Transverse colon (tissue), 4 donors: ENCODE data around the gene ZDHHC14. TPM values are rescaled to one million over a fixed set of nuclear protein-coding genes. Genes with fewer than 3 reads are reported as not detected.

Experiments used
- DNase-seq: peaks from one replicate; pipeline ENCODE4 v3.0.0-alpha.2; 2019
- H3K27ac ChIP-seq, 4 donors: fragments of 200-600 bp; sonication (generic); 2 replicates each; pipeline ENCODE4 v1.5.1; 2016 to 2018; ENCODE audit warnings: inconsistent platforms in 4 of 4
- H3K27me3 ChIP-seq: fragments of 200-600 bp; sonication (generic); 2 replicates; pipeline ENCODE4 v1.5.1; 2017; ENCODE audit warnings: inconsistent platforms
- H3K36me3 ChIP-seq, 4 donors: fragments of 200-600 bp; sonication (generic); 2 replicates each; pipeline ENCODE4 v1.5.1; 2017 to 2019; ENCODE audit warnings: inconsistent platforms in 4 of 4
- H3K4me1 ChIP-seq, 4 donors: fragments of 200-600 bp; sonication (generic); 2 replicates each; pipeline ENCODE4 v1.5.1; 2017 to 2020; ENCODE audit warnings: inconsistent platforms in 4 of 4
- H3K4me3 ChIP-seq, 4 donors: fragments of 200-600 bp; sonication (generic); 1 replicate in 1 of 4; 2 replicates in 3 of 4; pipeline versions ENCODE4 v1.5.1 to v1.6.1; 2017 to 2019; ENCODE audit warnings: inconsistent platforms in 4 of 4
- H3K9me3 ChIP-seq, 2 donors: fragments of 200-600 bp; sonication (generic); 2 replicates each; pipeline ENCODE4 v1.5.1; 2017 to 2019; ENCODE audit warnings: inconsistent platforms in 2 of 2
- EP300 ChIP-seq: sonication (generic); formaldehyde crosslinking; IDR thresholded peaks from one replicate; pipeline ENCODE4 v1.6.1; 2017; ENCODE audit warnings: antibody characterized with exemption, low read depth
- POLR2A ChIP-seq: fragments of 450-650 bp; IDR thresholded peaks from one replicate; pipeline ENCODE4 v1.6.1; 2016; ENCODE audit warnings: antibody characterized with exemption, mild to moderate bottlenecking, moderate library complexity
- POLR2AphosphoS5 ChIP-seq, 3 donors: sonication (generic); formaldehyde crosslinking; IDR thresholded peaks; one replicate each; pipeline ENCODE4 v1.6.1; 2016; ENCODE audit warnings: antibody characterized with exemption in 3 of 3
- WGBS, 2 donors: methylation state at CpG; one replicate each; pipeline ENCODE4 v1.1.5; 2018; ENCODE audit warnings: low coverage in 1 of 2; 5-methylcytosine and 5-hydroxymethylcytosine counted together
- in situ Hi-C, 4 donors: fragments of 200-750 bp; cut with MboI; loops; one replicate each; pipeline versions ENCODE4 v1.15.0 to v1.15.1; 2017; ENCODE audit warnings: low sequenced_read_pairs in 3 of 4, low pct_ligation_motif_present in 1 of 4, low pct_unique_long_range_greater_than_20kb in 1 of 4
- intact Hi-C: fragments of 100-400 bp; cut with DNase I; formaldehyde crosslinking; loops from one replicate; pipeline ENCODE4 v1.15.1; 2023; ENCODE audit warnings: low total_unique reads
- total RNA-seq, 4 donors: library from RNA; depleted of rRNA; stranded (reverse); fragments of >200 nt; gene quantifications; one replicate each; pipeline ENCODE4 v1.1.0, GENCODE V29; 2016
- TF ChIP-seq, protein P1 (sequence below), 5 experiments: fragments of 200-600 bp in 3 of 5; fragments of 450-650 bp in 2 of 5; sonication (generic) in 3 of 5; IDR thresholded peaks; 1 replicate in 2 of 5; 2 replicates in 3 of 5; pipeline ENCODE4 v1.5.1; 2016 to 2017; ENCODE audit warnings: antibody characterized with exemption in 5 of 5, inconsistent platforms in 3 of 5, mild to moderate bottlenecking in 2 of 5, moderate library complexity in 1 of 5

Gene ZDHHC14
- total RNA-seq, 4 donors from 2014 or later = 10.2 to 16.5 (median 12.5) TPM

DNA sequence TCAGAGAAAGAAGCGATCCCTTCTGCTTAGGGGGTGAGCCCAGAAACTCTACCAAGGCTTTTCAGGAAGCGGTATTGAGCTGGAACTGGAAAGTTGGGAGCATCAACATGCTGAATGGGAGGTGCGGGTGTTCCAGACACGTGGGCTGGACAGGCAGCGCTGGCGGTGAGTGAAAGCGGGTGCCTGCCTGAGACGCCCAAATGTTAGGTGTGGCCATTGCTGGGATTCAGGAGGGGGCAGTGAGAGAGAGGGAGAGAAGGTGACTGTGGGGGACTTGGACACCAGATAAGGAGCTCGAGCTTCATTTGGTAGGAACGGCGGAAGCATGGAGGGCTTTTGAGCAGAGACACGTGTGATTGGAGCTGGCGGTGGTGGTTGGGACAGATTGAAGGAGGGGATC is 157.7 kb downstream of the ZDHHC14 start:
- no peak overlapping the region for H3K4me3 ChIP-seq
- H3K4me1 ChIP-seq = peaks cover 7 to 40% (median 19%) of the 10 kb centered on the region in 4 donors
- DNase-seq = no peak
- H3K9me3 ChIP-seq = no peaks in the 10 kb centered on the region
- H3K27me3 ChIP-seq = no peaks in the 10 kb centered on the region
- intact Hi-C loops (no loop called here), in situ Hi-C loops (no loop called here)
- peak overlapping the region in 1 of 4 donors; percentile 40 for H3K27ac ChIP-seq
- TF ChIP-seq EP300 = no peak
- TF ChIP-seq POLR2A = no peak
- no peak for TF ChIP-seq POLR2AphosphoS5 (IDR thresholded peaks at IDR 0.05)
- TF ChIP-seq, protein P1, sequence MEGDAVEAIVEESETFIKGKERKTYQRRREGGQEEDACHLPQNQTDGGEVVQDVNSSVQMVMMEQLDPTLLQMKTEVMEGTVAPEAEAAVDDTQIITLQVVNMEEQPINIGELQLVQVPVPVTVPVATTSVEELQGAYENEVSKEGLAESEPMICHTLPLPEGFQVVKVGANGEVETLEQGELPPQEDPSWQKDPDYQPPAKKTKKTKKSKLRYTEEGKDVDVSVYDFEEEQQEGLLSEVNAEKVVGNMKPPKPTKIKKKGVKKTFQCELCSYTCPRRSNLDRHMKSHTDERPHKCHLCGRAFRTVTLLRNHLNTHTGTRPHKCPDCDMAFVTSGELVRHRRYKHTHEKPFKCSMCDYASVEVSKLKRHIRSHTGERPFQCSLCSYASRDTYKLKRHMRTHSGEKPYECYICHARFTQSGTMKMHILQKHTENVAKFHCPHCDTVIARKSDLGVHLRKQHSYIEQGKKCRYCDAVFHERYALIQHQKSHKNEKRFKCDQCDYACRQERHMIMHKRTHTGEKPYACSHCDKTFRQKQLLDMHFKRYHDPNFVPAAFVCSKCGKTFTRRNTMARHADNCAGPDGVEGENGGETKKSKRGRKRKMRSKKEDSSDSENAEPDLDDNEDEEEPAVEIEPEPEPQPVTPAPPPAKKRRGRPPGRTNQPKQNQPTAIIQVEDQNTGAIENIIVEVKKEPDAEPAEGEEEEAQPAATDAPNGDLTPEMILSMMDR (IDR thresholded peaks at IDR 0.05) = no peak
- no peaks in the 10 kb centered on the region for H3K36me3 ChIP-seq
- 94 to 96% methylated on average over 6 to 13 of the region's 13 CpGs for WGBS, 2 donors

GRCh38 chr6:157539421-157539822 is 158.4 kb downstream of the ZDHHC14 start:
- H3K27ac ChIP-seq = peak overlapping the region in 3 of 4 donors; percentile 20 to 47 (median 32)
- H3K27me3 ChIP-seq = no peaks in the 10 kb centered on the region
- DNase-seq = no peak
- 41 to 58% methylated on average over 2 to 10 of the region's 10 CpGs for WGBS, 2 donors
- intact Hi-C loops = no loop called here
- H3K9me3 ChIP-seq = no peaks in the 10 kb centered on the region
- peaks cover 7 to 40% (median 19%) of the 10 kb centered on the region in 4 donors for H3K4me1 ChIP-seq
- in situ Hi-C loops = no loop called here
- H3K36me3 ChIP-seq = no peaks in the 10 kb centered on the region
- TF ChIP-seq POLR2AphosphoS5 (IDR thresholded peaks at IDR 0.05) = no peak
- TF ChIP-seq EP300 = no peak
- no peak for TF ChIP-seq POLR2A
- TF ChIP-seq, protein P1 (IDR thresholded peaks at IDR 0.05) = no peak
- no peak overlapping the region for H3K4me3 ChIP-seq

GRCh38 chr6:157539900-157540752 is 159.1 kb downstream of the ZDHHC14 start:
- H3K27me3 ChIP-seq = no peaks in the 10 kb centered on the region
- TF ChIP-seq EP300 (no peak), POLR2A (no peak), POLR2AphosphoS5 (IDR thresholded peaks at IDR 0.05) (no peak)
- TF ChIP-seq, protein P1 (IDR thresholded peaks at IDR 0.05) = no peak
- H3K4me3 ChIP-seq = no peak overlapping the region
- peaks cover 7 to 36% (median 18%) of the 10 kb centered on the region in 4 donors for H3K4me1 ChIP-seq
- no peaks in the 10 kb centered on the region for H3K36me3 ChIP-seq
- H3K9me3 ChIP-seq = no peaks in the 10 kb centered on the region
- in situ Hi-C loops = no loop called here
- peak overlapping the region in 3 of 4 donors; percentile 20 to 47 (median 32) for H3K27ac ChIP-seq
- WGBS, 2 donors = 72 to 73% methylated on average over 2 to 16 of the region's 16 CpGs
- intact Hi-C loops = no loop called here
- DNase-seq = peak; percentile 55

DNA sequence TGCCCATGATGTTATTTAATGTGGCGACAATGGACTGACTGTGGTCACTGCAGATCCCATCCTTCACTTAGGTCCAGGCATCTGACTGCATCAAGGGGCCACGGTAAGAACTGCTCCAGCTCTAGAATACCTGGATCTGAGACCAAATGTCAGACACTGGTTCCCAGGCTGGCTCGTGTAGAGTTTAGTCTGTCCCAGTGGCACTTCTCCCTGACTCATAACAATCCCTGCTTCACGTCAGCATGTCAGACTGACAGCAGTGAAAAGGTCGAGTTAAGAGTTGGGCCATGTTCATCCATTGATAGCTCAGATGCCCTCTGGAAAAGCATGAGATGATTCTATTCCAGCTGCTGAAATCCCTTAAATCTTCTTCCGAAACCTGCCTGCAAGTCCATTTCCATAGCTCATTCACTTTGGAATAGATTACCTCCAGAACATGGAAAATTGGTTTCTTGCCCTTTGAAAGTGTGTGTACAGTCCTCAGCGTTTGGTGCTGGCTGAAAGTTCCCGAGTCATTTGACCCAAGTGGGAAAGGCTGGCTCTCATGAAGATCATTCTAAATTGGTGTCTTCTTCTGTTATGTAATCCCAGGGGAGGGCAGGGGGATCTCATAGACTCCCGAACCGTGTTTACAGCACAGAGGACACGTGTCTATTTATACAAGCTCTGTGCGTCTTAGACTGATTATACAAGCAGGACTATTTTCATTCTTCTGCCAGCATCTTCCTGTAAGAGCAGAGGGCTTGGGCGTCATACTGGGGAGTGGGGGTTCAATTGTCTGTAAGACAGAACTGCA is 160.8 kb downstream of the ZDHHC14 start:
- Histone ChIP-seq H3K27ac (peak overlapping the region in 2 of 4 donors; percentile 3 to 18), H3K4me3 (no peak overlapping the region), H3K36me3 (no peaks in the 10 kb centered on the region), H3K9me3 (no peaks in the 10 kb centered on the region), H3K27me3 (no peaks in the 10 kb centered on the region), H3K4me1 (peaks cover 0 to 22% (median 8%) of the 10 kb centered on the region in 4 donors)
- 69 to 78% methylated on average over 10 to 13 of the region's 13 CpGs for WGBS, 2 donors
- intact Hi-C loops (no loop called here), in situ Hi-C loops (no loop called here)
- TF ChIP-seq, protein P1 (IDR thresholded peaks at IDR 0.05) = no peak
- no peak for TF ChIP-seq EP300
- TF ChIP-seq POLR2AphosphoS5 (IDR thresholded peaks at IDR 0.05) = no peak
- TF ChIP-seq POLR2A = no peak
- no peak for DNase-seq
